GM12872 (cell line): Measurements from ENCODE around the gene GRIK3.

Source experiments
- CTCF ChIP-seq: IDR thresholded peaks from 3 replicates; pipeline ENCODE4 v1.5.1; 2011; ENCODE audit warnings: low read depth, mild to moderate bottlenecking, low read length, moderate library complexity; ENCODE audit not compliant: insufficient read depth

The GRIK3 gene

GRCh38 chr1:36988321-36988720, 46.0 kb downstream of the GRIK3 start:
- no peak for TF ChIP-seq CTCF

GRCh38 chr1:36987276-36987675, 47.0 kb downstream of the GRIK3 start:
- TF ChIP-seq CTCF = no peak

DNA sequence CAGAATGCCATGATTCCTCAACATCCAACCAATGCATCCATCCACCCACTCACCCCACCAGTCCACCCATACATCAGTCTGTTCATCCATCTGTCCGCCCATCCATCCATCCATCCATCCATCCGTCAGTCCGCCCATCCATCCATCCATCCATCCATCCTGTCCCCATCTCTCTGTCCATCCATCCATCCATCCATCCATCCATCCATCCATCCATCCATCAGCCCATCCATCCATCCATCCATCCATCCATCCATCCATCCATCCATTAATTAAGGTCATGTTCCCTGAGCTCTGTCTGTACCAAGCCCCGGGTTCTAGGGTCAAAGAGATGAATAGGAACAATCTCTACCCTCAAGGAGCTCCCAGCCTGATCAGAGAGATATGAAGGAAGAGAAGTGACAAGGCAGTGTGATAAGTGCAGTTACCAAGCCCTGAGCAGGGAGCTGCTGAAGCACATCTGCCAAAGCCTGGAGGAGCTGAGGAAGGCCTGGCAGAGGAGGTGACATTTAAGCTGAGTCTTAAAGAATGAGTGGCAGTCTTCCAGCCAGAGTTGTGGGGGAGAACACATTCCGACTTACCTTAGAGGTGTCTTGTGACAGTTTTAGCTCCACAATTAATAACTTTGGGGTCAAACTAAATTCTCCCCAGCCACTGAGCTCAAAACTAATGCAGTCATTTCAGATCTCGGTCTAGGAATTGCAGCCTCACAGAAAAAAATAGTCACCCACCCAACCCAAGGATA, 47.9 kb downstream of the GRIK3 start:
- no peak for TF ChIP-seq CTCF

DNA sequence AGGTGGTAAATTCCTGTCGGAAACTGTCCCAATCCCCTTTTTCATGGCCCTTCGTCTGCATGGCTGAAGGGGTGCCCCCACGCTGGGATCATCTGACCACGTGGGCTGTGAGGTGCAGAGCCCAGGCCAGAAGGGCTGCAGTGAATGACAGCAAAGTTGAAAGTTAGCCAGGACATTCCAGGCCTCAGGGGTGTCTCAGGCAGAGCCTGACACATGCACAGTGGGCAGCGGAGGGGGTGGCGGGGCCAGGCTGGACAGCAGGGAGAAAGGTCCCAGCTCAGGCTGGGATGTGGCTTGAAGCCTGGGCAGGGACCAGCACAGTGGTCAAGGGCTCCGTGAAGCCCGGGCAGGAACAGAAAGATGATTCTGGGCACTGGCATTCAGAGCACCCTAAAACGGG, 49.6 kb downstream of the GRIK3 start:
- TF ChIP-seq CTCF = no peak

GRCh38 chr1:36984026-36984425, 50.3 kb downstream of the GRIK3 start:
- no peak for TF ChIP-seq CTCF

- TF ChIP-seq CTCF = no peak
These were observed 51.6 kb downstream of the GRIK3 start for GRCh38 chr1:36982709-36983108.

- no peak for TF ChIP-seq CTCF
These were observed 52.3 kb downstream of the GRIK3 start for GRCh38 chr1:36981771-36982622.
